Progenitor cell of endocrine pancreas (in vitro differentiated cells): ENCODE results near the gene SLC34A3. TPM values are rescaled to one million over a fixed set of nuclear protein-coding genes. Genes with fewer than 3 reads are reported as not detected.

Experiments used
- DNase-seq: peaks from one replicate; pipeline ENCODE4 v3.0.0; 2021; ENCODE audit warnings: low spot score; ENCODE audit not compliant: unreplicated experiment
- H3K27ac Mint-ChIP-seq: 2 replicates; pipeline ENCODE4 v1.8.0; 2021; ENCODE audit warnings: mild to moderate bottlenecking, moderate library complexity, mixed read lengths
- H3K27me3 Mint-ChIP-seq: 2 replicates; pipeline ENCODE4 v1.8.0; 2021; ENCODE audit warnings: mixed read lengths
- H3K36me3 Mint-ChIP-seq: 2 replicates; pipeline ENCODE4 v1.8.0; 2022; ENCODE audit warnings: mixed read lengths; ENCODE audit not compliant: insufficient read depth
- H3K4me1 Mint-ChIP-seq: 2 replicates; pipeline ENCODE4 v1.8.0; 2021; ENCODE audit warnings: low read depth, mixed read lengths
- H3K4me3 Mint-ChIP-seq: 2 replicates; pipeline ENCODE4 v1.8.0; 2021; ENCODE audit warnings: low read depth, mild to moderate bottlenecking, moderate library complexity, mixed read lengths
- H3K9me3 Mint-ChIP-seq: 2 replicates; pipeline ENCODE4 v1.8.0; 2021; ENCODE audit warnings: low read depth, mixed read lengths
- CTCF ChIP-seq: fragments of 200-600 bp; sonication (generic); IDR thresholded peaks from one replicate; pipeline ENCODE4 v1.5.0; 2021; ENCODE audit warnings: antibody characterized with exemption, mild to moderate bottlenecking; ENCODE audit not compliant: unreplicated experiment
- total RNA-seq: library from RNA; stranded (reverse); gene quantifications from 2 replicates; pipeline ENCODE4 v1.2.1, GENCODE V29; 2021

SLC34A3 gene
- total RNA-seq, 1 donor from 2014 or later, result 0.26 TPM

GRCh38 chr9:137226338-137227053, 4.2 kb upstream of the SLC34A3 start:
- TF ChIP-seq CTCF, result no peak
- no peaks in the 10 kb centered on the region for H3K9me3 Mint-ChIP-seq
- no peak for DNase-seq
- H3K27ac Mint-ChIP-seq, result no peak overlapping the region
- no peaks in the 10 kb centered on the region for H3K27me3 Mint-ChIP-seq
- H3K36me3 Mint-ChIP-seq, result no peaks in the 10 kb centered on the region
- no peak overlapping the region for H3K4me3 Mint-ChIP-seq
- peaks cover 9% of the 10 kb centered on the region for H3K4me1 Mint-ChIP-seq

- Mint-ChIP-seq H3K4me1 (peaks cover 9% of the 10 kb centered on the region), H3K4me3 (peak within 1 kb of the TSS; percentile 51), H3K27me3 (no peaks in the 10 kb centered on the region), H3K27ac (peak within 1 kb of the TSS; percentile 89), H3K9me3 (no peaks in the 10 kb centered on the region), H3K36me3 (no peaks in the 10 kb centered on the region)
- TF ChIP-seq CTCF, result peak; percentile 87
- DNase-seq, result peak; percentile 80
Observed at GRCh38 chr9:137227054-137227852, 3.4 kb upstream of the SLC34A3 start, which contains the start of gene RNF224. Gene RNF224 (plus strand): TSS chr9:137227502. CDS start chr9:137228336, 834 bp downstream.

- Mint-ChIP-seq H3K4me1 (peaks cover 9% of the 10 kb centered on the region), H3K27me3 (no peaks in the 10 kb centered on the region), H3K36me3 (no peaks in the 10 kb centered on the region), H3K4me3 (peak overlapping the region; percentile 51), H3K9me3 (no peaks in the 10 kb centered on the region), H3K27ac (peak overlapping the region; percentile 89)
- TF ChIP-seq CTCF, result no peak
- DNase-seq, result no peak
Observed at GRCh38 chr9:137227853-137228505, 2.7 kb upstream of the SLC34A3 start.

DNA sequence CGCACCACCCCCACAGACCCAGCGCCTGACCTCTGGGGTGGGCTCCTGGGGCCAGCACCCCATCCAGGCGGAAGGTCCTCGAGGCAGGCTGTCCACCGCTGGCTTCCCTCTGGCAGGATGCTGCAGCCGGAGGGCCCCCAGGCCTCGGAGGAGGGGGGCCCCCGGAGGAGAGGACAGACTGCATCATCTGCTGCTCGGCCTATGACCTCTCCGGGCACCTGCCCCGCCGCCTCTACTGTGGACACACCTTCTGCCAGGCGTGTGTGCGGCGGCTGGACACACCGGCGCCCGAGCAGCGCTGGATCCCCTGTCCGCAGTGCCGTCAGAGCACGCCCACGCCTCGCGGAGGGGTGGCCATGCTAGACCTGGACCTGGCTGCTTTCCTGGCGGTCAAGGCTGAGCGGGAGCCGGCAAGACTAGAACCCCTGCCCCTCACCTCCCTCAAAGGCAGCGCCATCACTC, 2.2 kb upstream of the SLC34A3 start:
- no peak overlapping the region for H3K27ac Mint-ChIP-seq
- DNase-seq, result no peak
- peaks cover 9% of the 10 kb centered on the region for H3K4me1 Mint-ChIP-seq
- H3K27me3 Mint-ChIP-seq, result no peaks in the 10 kb centered on the region
- TF ChIP-seq CTCF, result no peak
- no peaks in the 10 kb centered on the region for H3K9me3 Mint-ChIP-seq
- H3K36me3 Mint-ChIP-seq, result no peaks in the 10 kb centered on the region
- no peak overlapping the region for H3K4me3 Mint-ChIP-seq
